Kidney (tissue), 14 donors: ENCODE measurements around the gene ACAT2. TPM values are rescaled to one million over a fixed set of nuclear protein-coding genes. Genes with fewer than 3 reads are reported as not detected.

Experiments used
- DNase-seq, 5 donors: peaks; one replicate each; pipeline ENCODE4 v3.0.0-alpha.2; 2013 to 2020
- FAIRE-seq: peaks from 2 replicates; lab custom pipeline; 2012; peaks lifted over from hg19 to GRCh38; lab: Jason Lieb, UNC
- H3K27ac ChIP-seq, 2 donors: one replicate each; pipeline ENCODE4 v1.7.0; 2013; ENCODE audit warnings: low read depth in 2 of 2, low read length in 2 of 2, inconsistent platforms in 1 of 2
- H3K27me3 ChIP-seq: one replicate; pipeline ENCODE4 v1.7.1; 2013; ENCODE audit warnings: low read length, inconsistent platforms; ENCODE audit not compliant: control insufficient read depth, insufficient read depth
- H3K36me3 ChIP-seq, 3 donors: one replicate each; pipeline versions ENCODE4 v1.7.0 to v1.7.1; 2013; ENCODE audit warnings: low read length in 3 of 3, control low read depth in 1 of 3, inconsistent platforms in 1 of 3; ENCODE audit not compliant: insufficient read depth in 3 of 3, control insufficient read depth in 2 of 3
- H3K4me1 ChIP-seq, 3 donors: one replicate each; pipeline versions ENCODE4 v1.7.0 to v1.7.1; 2013; ENCODE audit warnings: low read length in 3 of 3, inconsistent platforms in 1 of 3, low read depth in 1 of 3; ENCODE audit not compliant: control insufficient read depth in 2 of 3, insufficient read depth in 2 of 3
- H3K4me3 ChIP-seq, 3 donors: one replicate each; pipeline versions ENCODE4 v1.7.0 to v1.8.1; 2013; ENCODE audit warnings: low read length in 3 of 3, control low read depth in 1 of 3, inconsistent platforms in 1 of 3
- H3K9ac ChIP-seq, 3 donors: one replicate each; pipeline versions ENCODE4 v1.7.0 to v1.7.1; 2013; ENCODE audit warnings: low read length in 3 of 3, control low read depth in 1 of 3, inconsistent platforms in 1 of 3
- H3K9me3 ChIP-seq, 3 donors: one replicate each; pipeline versions ENCODE4 v1.7.0 to v1.7.1; 2013; ENCODE audit warnings: low read length in 3 of 3, control low read depth in 1 of 3, inconsistent platforms in 1 of 3; ENCODE audit not compliant: control insufficient read depth in 2 of 3, insufficient read depth in 1 of 3
- intact Hi-C: fragments of 100-400 bp; cut with DNase I; formaldehyde crosslinking; loops from one replicate; pipeline ENCODE4 v1.11.1; 2022
- polyA plus RNA-seq: library from polyadenylated mRNA; stranded (reverse); fragments of 350-450 nt; fragmentation: Illumina TruSeq; extraction: RNeasy Lipid Tissue Mini Kit (QIAGEN cat#74804); gene quantifications from one replicate; pipeline ENCODE4 v1.2.3, GENCODE V29; 2014; ENCODE audit warnings: low read depth, low replicate concordance; ENCODE audit not compliant: insufficient read depth
- total RNA-seq: library from RNA; stranded (reverse); fragmentation: NEBNext Ultra II Directional; extraction: Animal tissue kit (Norgen Biotek cat#: 25700); gene quantifications from one replicate; pipeline ENCODE4 v1.2.1, GENCODE V29; 2021
- TF ChIP-seq, protein P1 (sequence below): IDR thresholded peaks from 3 replicates; pipeline ENCODE4 v1.5.1; 2012; ENCODE audit warnings: mild to moderate bottlenecking, moderate library complexity, borderline replicate concordance; ENCODE audit not compliant: insufficient read depth; ENCODE audit errors: extremely low read depth
- donor health status: control.
- donor health status: control.
- donor health status: control.
- donor health status: control.
- donor health status: control.
- donor health status: DM: yes; HTN: yes; CAD: no.
- donor health status: Normal renal cell carcinoma (clear cell type).

ACAT2 gene
- total and polyA plus RNA-seq, 2 donors from 2014 or later = 20.4 to 30.5 TPM

DNA sequence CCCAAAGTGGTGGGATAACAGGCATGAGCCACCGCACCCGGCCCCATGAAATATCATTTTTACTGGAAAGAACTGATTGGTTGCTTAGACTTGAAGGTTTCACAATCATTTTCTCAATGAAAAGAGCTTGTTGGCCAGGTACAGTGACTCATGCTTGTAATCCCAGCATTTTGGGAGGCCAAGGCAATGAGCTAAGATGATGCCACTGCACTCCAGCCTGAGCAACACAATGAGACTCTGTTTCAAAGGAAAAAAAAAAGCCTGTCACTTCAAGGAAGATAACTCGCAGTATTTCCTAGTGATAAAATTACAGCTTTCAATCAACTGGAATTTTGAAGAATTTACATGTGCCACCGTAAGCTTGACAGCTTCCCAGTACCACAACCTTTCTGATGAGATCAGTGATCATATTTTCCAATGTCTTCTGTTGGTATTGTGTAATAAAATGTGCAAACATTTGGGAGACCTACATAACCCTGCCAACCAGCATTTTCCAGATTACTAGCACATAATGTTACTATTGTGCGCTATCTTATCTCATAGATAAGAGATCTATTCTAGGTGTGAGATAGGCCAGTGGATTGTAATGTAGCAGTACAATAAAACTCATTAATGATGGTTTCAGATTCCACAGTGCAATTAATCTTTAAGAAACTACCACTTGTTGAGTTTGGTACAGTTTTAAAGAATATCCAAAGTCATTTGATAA, 45.5 kb downstream of the ACAT2 start:
- no peaks in the 10 kb centered on the region for H3K4me1 ChIP-seq
- FAIRE-seq (no peak), DNase-seq (no peak)
- no peak overlapping the region for H3K4me3 ChIP-seq
- intact Hi-C loops = no loop called here
- no peaks in the 10 kb centered on the region for H3K27me3 ChIP-seq
- H3K27ac ChIP-seq = no peak overlapping the region
- no peaks in the 10 kb centered on the region for H3K36me3 ChIP-seq
- TF ChIP-seq, protein P1, sequence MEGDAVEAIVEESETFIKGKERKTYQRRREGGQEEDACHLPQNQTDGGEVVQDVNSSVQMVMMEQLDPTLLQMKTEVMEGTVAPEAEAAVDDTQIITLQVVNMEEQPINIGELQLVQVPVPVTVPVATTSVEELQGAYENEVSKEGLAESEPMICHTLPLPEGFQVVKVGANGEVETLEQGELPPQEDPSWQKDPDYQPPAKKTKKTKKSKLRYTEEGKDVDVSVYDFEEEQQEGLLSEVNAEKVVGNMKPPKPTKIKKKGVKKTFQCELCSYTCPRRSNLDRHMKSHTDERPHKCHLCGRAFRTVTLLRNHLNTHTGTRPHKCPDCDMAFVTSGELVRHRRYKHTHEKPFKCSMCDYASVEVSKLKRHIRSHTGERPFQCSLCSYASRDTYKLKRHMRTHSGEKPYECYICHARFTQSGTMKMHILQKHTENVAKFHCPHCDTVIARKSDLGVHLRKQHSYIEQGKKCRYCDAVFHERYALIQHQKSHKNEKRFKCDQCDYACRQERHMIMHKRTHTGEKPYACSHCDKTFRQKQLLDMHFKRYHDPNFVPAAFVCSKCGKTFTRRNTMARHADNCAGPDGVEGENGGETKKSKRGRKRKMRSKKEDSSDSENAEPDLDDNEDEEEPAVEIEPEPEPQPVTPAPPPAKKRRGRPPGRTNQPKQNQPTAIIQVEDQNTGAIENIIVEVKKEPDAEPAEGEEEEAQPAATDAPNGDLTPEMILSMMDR = no peak
- H3K9me3 ChIP-seq = no peaks in the 10 kb centered on the region
- no peak overlapping the region for H3K9ac ChIP-seq

GRCh38 chr6:159808647-159809046, 46.8 kb downstream of the ACAT2 start:
- TF ChIP-seq, protein P1 = no peak
- Histone ChIP-seq H3K27me3 (no peaks in the 10 kb centered on the region), H3K9me3 (no peaks in the 10 kb centered on the region), H3K4me3 (no peak overlapping the region), H3K4me1 (no peaks in the 10 kb centered on the region), H3K36me3 (no peaks in the 10 kb centered on the region), H3K27ac (no peak overlapping the region), H3K9ac (no peak overlapping the region)
- DNase-seq (no peak), FAIRE-seq (no peak)
- intact Hi-C loops = no loop called here

- Histone ChIP-seq H3K27ac (no peak overlapping the region), H3K9me3 (no peaks in the 10 kb centered on the region), H3K36me3 (no peaks in the 10 kb centered on the region), H3K27me3 (no peaks in the 10 kb centered on the region), H3K4me3 (no peak overlapping the region), H3K4me1 (no peaks in the 10 kb centered on the region), H3K9ac (no peak overlapping the region)
- intact Hi-C loops = no loop called here
- DNase-seq (no peak), FAIRE-seq (no peak)
- TF ChIP-seq, protein P1 = no peak
These were observed 47.3 kb downstream of the ACAT2 start for GRCh38 chr6:159809149-159809548.

DNA sequence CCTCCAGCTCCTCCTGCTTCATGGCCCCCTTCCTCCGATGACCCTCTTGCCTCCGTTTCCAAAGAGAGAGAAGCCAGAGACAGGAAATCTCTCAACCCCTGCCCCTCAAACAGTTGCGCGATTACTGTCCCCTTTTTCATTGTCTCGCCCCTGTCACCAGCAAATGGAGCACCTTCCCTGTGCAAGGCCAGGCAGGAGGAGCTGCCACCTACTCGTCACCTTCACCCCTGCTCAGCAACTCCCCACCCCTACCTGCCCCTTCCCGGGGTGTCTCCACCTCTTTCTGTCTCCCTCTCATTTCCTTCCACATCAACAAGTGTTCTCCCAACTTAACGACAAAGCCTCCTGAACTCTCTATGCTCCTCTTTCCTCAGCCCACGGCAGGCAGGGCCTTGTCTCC, 51.9 kb downstream of the ACAT2 start:
- TF ChIP-seq, protein P1 = no peak
- Histone ChIP-seq H3K9me3 (no peaks in the 10 kb centered on the region), H3K36me3 (no peaks in the 10 kb centered on the region), H3K4me1 (no peaks in the 10 kb centered on the region), H3K27me3 (no peaks in the 10 kb centered on the region), H3K4me3 (no peak overlapping the region), H3K27ac (no peak overlapping the region), H3K9ac (no peak overlapping the region)
- FAIRE-seq (no peak), DNase-seq (no peak)
- intact Hi-C loops = no loop called here
